HL-60 (cell line): Measurements from ENCODE around the gene HSPA1A.

ENCODE experiments used
- DNase-seq, 2 experiments: peaks; one replicate each; pipeline ENCODE4 v3.0.0-alpha.2; 2010 to 2020; ENCODE audit warnings: low read depth in 1 of 2, low spot score in 1 of 2
- H3K27ac ChIP-seq: fragments of 250-450 bp; sonication (Bioruptor Pico); replicated peaks from 2 replicates; pipeline ENCODE4 v1.5.1; 2020; ENCODE audit warnings: mild to moderate bottlenecking, moderate library complexity
- H3K27me3 ChIP-seq: fragments of 250-450 bp; sonication (Bioruptor Pico); 2 replicates; pipeline ENCODE4 v1.5.1; 2021; ENCODE audit warnings: mild to moderate bottlenecking, moderate library complexity; ENCODE audit not compliant: insufficient read depth, poor library complexity, severe bottlenecking
- H3K4me3 ChIP-seq: replicated peaks from 2 replicates; pipeline ENCODE4 v1.5.1; 2011; ENCODE audit warnings: mild to moderate bottlenecking, control low read depth, low read length; ENCODE audit not compliant: insufficient read depth
- CTCF ChIP-seq: IDR thresholded peaks from one replicate; pipeline ENCODE4 v1.5.1; 2011; ENCODE audit warnings: low read length, control low read depth, inconsistent platforms; ENCODE audit not compliant: insufficient read depth
- GABPA ChIP-seq: IDR thresholded peaks from 2 replicates; pipeline ENCODE4 v1.6.1; 2012; ENCODE audit warnings: low read depth
- POLR2AphosphoS5 ChIP-seq: IDR thresholded peaks from 2 replicates; pipeline ENCODE4 v1.6.1; 2012; ENCODE audit warnings: low read depth
- SPI1 ChIP-seq: IDR thresholded peaks from 2 replicates; pipeline ENCODE4 v1.6.1; 2012; ENCODE audit warnings: low read depth, mild to moderate bottlenecking, borderline replicate concordance
- long read RNA-seq: library from polyadenylated mRNA; unstranded; transcript quantifications from one replicate; pipeline ENCODE4 v2.0.0, GENCODE V29; 2020
- TF ChIP-seq, protein P1 (sequence below): IDR thresholded peaks from 2 replicates; pipeline ENCODE4 v1.6.1; 2012; ENCODE audit warnings: low read depth; ENCODE audit not compliant: insufficient replicate concordance

HSPA1A gene
- long read RNA-seq = 0 reads

GRCh38 chr6:31815025-31815838, at the start of gene HSPA1A, which contains the start of gene HSPA1L:
HSPA1A (plus strand) TSS chr6:31815543; CDS start chr6:31815757, 214 bp downstream.
HSPA1L (minus strand) TSS chr6:31815283; CDS start chr6:31811972, 3,311 bp downstream.
- no peak for TF ChIP-seq GABPA
- TF ChIP-seq CTCF = no peak
- no peak for TF ChIP-seq POLR2AphosphoS5
- TF ChIP-seq, protein P1, sequence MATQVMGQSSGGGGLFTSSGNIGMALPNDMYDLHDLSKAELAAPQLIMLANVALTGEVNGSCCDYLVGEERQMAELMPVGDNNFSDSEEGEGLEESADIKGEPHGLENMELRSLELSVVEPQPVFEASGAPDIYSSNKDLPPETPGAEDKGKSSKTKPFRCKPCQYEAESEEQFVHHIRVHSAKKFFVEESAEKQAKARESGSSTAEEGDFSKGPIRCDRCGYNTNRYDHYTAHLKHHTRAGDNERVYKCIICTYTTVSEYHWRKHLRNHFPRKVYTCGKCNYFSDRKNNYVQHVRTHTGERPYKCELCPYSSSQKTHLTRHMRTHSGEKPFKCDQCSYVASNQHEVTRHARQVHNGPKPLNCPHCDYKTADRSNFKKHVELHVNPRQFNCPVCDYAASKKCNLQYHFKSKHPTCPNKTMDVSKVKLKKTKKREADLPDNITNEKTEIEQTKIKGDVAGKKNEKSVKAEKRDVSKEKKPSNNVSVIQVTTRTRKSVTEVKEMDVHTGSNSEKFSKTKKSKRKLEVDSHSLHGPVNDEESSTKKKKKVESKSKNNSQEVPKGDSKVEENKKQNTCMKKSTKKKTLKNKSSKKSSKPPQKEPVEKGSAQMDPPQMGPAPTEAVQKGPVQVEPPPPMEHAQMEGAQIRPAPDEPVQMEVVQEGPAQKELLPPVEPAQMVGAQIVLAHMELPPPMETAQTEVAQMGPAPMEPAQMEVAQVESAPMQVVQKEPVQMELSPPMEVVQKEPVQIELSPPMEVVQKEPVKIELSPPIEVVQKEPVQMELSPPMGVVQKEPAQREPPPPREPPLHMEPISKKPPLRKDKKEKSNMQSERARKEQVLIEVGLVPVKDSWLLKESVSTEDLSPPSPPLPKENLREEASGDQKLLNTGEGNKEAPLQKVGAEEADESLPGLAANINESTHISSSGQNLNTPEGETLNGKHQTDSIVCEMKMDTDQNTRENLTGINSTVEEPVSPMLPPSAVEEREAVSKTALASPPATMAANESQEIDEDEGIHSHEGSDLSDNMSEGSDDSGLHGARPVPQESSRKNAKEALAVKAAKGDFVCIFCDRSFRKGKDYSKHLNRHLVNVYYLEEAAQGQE = no peak
- no peak for TF ChIP-seq SPI1
- Histone ChIP-seq H3K4me3 (no peak within 1 kb of the TSS), H3K27ac (no peak within 1 kb of the TSS), H3K27me3 (no peaks in the 10 kb centered on the region)
- DNase-seq = no peak

DNA sequence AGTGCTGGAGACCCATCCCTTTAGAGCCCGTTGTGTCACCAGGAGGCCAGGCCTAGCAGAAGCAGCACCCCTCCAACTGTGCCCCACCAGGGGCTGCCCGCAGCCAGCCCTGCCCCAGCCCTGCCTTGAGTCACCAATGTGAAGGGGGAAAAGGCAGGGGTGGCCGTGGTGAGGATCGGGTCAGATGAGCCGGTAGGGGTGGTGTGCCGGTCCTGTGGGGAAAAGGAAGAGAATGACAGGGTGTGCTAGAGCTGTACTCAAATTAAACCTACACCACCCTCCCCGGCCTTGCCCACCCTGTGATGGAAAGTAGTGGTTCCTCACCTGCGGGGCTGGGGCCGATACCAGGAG, 49.8 kb upstream of the HSPA1A start:
- H3K27ac ChIP-seq = no peak overlapping the region
- TF ChIP-seq SPI1 (no peak), POLR2AphosphoS5 (no peak), GABPA (no peak), CTCF (no peak)
- TF ChIP-seq, protein P1 = no peak
- no peak overlapping the region for H3K4me3 ChIP-seq
- no peaks in the 10 kb centered on the region for H3K27me3 ChIP-seq
- no peak for DNase-seq

GRCh38 chr6:31765910-31766794, 49.2 kb upstream of the HSPA1A start:
- no peak for DNase-seq
- TF ChIP-seq, protein P1 = no peak
- TF ChIP-seq POLR2AphosphoS5 (no peak), CTCF (no peak), GABPA (no peak), SPI1 (no peak)
- no peak overlapping the region for H3K4me3 ChIP-seq
- H3K27me3 ChIP-seq = no peaks in the 10 kb centered on the region
- no peak overlapping the region for H3K27ac ChIP-seq
